ENCODE measurements around the gene PAK1IP1.
"Not testable (repeated sequence)": the region's sequence is repeated elsewhere in the genome, so short reads cannot be mapped to it uniquely, and the experiment has no call there.

PAK1IP1 gene

DNA sequence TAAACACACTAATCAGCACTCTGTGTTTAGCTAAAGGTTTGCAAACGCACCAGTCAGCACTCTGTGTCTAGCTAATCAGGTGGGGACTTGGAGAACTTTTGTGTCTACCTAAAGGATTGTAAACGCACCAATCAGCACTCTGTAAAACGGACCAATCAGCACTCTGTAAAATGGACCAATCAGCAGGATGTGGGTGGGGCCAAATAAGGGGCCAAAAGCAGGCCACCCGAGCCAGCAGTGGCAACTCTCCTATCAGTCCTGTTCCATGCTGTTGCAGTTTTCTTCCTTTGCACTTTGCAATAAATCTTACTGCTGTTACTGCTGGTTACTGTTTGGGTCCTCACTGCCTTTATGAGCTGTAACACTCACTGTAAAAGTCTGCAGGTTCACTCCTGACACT lies 46.9 kb downstream of the PAK1IP1 start:
- not testable (repeated sequence) for DNase-seq (ENCODE audit: low read depth in 2 of 2)

DNA sequence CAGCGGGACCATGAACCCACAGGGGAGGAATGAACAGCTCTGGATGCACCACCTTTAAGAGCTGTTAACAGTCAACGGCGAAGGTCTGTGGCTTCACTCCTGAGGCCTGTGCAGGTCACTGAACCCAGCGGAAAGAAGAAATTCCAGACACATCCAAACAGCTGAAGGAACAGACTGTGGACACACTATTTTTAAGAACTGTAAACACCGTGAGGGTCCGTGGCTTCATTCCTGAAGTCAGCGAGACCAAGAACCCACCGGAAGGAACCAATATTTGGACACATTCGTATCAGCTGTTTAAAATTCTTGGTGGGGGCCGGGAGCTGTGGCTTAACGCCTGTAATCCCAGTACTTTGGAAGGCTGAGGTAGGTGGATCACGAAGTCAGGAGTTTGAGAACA lies 47.5 kb downstream of the PAK1IP1 start:
- DNase-seq (ENCODE audit: low read depth in 2 of 2) = no peak

DNA sequence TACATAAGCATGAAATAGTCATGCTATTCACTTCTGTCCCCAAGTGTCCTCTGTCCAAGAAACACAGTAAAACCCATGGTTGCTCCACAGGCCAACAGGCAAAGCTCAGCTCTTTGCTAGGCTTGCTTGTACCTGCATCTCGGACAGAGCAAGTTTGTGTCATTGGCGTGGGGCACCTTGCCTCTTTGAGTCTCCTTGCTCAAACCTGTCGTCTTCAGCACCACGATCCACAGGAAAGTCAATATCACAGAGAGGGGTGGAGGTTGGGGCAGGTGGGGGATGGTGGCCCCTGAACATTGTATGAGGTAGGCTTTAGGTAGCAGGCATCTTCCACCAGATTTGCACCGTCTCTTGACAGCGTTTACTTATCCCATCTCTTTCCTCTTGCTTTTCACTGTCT lies 48.7 kb downstream of the PAK1IP1 start:
- no peak for DNase-seq (ENCODE audit: low read depth in 2 of 2)

DNA sequence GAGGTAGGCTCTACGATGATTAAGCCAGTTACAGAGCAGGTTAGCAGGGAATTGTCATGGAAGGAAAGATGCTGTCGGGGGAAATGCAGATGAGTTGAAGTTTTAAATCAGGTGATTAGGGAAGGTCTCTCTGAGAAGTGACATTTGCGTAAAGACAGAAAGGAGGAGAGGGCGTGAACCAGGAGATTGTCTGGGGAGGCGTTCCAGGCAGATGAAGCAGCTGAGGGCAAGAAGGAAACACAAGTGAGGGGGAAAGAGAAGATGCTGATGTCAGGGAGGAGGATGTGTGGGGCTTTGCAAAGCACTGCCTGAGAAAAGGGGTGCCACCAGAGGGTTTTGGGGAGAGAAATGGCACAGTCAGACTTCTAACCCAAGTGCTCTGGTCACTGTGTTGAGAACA lies 50.3 kb downstream of the PAK1IP1 start:
- no peak for DNase-seq (ENCODE audit: low read depth in 2 of 2)

DNA sequence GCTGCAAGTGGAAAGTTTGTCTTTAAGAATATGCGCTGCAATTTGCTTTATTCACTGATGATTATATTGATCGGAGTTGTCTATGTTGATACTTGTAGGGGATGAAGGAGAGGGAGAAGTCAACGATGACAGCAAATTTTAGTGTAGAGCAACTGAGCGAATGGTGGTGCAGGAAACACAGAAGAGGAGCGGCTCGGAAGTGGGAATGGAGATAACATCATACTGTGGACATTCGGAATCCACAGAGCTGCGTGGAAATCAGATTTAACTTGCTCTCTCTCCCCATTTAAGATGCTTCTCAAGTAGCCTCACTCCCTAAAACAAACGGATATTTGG lies 52.1 kb downstream of the PAK1IP1 start:
- no peak for DNase-seq (ENCODE audit: low read depth in 2 of 2)

DNA sequence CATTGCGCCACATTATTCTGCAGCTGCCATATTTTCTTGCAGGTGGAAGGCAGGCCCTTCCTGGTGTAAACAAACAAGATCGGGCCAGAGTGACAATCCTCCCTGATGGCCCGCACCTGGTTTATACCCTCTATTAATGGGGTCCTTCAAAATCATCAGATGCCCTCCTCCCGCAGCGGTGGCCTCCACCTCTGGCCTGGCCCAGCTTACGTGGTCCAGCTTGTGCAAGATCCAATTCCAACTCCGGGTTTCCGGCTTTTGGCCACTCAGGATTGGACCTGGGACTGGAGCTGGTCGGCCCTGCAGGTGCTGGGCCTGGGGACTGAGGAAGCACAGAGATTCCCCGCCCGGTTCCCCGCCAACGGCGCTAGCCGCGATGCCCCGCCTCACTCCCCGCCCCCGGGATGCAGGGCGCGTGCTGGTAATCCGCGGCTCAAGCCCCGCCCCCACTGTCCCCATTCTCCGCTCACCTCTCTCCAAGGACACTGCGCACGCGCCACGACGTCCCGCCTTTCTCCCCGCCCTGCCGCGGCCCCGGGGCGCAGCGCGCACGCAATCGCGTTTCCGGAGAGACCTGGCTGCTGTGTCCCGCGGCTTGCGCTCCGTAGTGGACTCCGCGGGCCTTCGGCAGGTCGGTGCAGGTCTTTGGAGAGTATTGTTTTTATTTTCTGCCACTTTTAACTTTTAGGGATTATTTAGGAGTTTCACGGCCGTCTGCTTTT lies 52.6 kb downstream of the PAK1IP1 start, which contains the start of gene TMEM14B:
TSS of gene TMEM14B (plus strand) at position 555 of the 722 bp plus-strand sequence. CDS start 1,441 bp downstream, outside the sequence.
- peak; percentile 97 to 100 for DNase-seq (ENCODE audit: low read depth in 2 of 2)

DNA sequence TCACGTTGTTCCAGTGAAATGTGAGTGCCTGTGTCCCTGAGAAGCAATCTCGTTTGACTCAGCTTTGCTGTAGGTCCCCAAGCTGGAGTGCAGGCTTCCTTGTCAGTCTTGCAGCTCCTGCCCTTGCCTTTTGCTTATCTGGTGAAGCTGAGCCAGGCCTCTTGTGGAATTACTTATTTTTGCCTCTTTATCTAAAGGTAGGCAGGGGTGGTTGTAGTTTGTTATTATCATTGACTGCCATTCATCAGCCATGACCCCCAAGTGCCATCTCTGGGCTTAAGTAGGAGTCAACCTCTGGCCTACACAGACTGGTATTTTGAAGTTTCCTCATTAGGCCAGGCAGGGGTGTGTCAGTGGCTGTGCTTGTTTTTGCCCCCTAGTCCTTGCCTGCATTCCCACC lies 55.0 kb downstream of the PAK1IP1 start:
- no peak for DNase-seq (ENCODE audit: low read depth in 2 of 2)

DNA sequence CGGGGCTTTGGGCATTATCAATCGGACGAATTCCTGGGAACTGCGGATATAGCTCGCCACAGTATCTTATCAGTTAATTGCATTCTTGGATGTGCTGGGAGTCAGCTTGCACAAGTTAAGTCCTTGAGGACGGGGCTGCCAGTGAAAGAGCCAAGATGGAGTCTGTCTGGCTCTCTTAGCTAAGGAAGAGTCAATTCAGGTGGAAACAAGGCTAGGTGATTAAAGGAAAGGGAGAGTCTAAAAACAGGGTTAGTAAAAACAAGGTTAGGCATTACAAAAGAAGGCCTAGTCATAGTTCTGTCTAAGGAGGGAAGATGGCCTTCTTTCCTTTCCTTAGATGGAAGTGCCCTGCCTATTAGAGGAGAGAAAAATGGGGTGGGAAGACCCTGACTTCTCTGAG lies 55.8 kb downstream of the PAK1IP1 start:
- not testable (repeated sequence) for DNase-seq (ENCODE audit: low read depth in 2 of 2)

DNA sequence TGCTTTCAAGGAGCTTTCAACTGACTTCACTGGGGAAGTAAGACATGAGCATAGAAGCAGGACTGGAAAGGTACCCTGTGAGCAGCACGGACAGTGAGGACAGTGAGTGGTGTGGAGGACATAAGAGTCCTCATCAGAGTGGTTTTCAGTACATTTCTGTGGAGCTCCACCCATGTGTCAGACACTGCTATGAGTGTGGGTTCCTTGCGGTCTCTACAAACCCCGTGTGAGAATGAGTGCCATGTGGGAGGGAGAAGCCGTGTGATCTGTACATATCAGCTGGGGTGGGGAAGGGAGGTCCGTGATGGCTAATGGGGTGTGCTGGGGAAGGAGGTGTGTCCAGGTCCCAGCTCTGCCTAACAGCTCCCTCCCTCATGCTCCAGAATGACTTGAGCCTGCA lies 57.0 kb downstream of the PAK1IP1 start:
- DNase-seq (ENCODE audit: low read depth in 2 of 2) = not testable (repeated sequence)

DNA sequence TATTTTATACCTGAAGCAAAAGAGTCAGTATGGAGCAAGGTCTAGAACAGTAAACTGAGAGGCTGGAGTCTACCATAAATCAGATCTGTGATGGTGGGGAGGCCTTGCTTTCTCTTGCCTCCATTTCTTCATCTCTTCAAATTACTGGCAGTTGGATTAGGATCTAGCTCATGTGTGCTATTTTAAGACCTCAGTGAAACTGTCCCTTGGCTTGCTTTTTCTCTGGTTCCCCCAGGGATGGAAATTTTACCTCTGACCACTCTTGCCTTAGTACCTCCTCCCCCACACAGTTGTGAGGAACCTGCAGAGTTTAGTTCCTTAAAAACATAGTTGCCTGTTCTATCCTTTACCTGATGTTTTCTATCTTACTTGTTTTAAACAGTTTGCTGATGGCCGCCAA lies 61.3 kb downstream of the PAK1IP1 start:
- no peak for DNase-seq (ENCODE audit: low read depth in 2 of 2)

Measured in stimulated activated CD4-positive, alpha-beta T cell treated with anti-CD3 and anti-CD28 coated beads, Interleukin-1b, Interleukin-23, amount 100 ng/mL, for 1 hour (primary cell).